ENCODE results near the gene SLFN5.
"Not testable (repeated sequence)": the region's sequence is repeated elsewhere in the genome, so short reads cannot be mapped to it uniquely, and the experiment has no call there.

SLFN5 gene

DNA sequence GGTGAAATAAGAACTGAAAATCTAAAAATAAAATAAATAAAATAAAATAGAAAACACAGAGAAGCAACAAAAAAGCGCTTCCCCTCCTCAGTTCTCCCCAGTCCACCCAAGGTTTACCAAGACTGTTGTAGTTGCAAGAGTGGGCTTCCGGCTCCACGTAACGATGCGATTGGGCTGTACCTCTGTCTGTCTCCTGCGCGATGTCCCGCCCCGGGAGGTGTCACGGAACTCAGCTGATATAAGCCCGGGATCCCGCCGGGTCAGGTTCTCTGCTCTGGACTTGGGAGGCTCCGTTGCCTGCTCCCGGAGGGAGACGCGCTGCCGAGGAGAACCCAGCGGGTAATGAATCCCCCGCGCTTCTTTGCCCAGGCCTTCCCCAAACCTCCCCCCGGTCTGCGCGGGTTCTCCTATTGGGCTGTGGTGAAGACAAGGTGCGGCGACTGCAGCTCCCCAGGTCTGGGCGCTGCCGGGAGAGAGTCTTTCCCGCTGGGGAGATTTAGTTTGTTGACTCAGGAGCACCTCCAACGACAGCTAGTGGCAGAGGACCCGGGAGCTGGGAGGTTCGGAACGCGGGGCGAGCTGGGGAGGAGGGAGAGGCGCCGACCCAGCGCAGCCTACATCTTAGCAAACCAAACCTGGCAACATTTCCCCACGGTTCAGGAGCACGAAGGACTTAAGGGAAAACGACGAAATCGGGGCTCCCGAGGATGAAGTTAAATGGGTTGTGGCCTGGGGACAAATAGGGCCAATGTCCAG, at the start of gene SLFN5:
Gene SLFN5 (plus strand): TSS at position 268 of the 756 bp plus-strand sequence. CDS start 15,619 bp downstream, outside the sequence.
- DNase-seq: peak in 1 of 2 experiments; percentile 63

DNA sequence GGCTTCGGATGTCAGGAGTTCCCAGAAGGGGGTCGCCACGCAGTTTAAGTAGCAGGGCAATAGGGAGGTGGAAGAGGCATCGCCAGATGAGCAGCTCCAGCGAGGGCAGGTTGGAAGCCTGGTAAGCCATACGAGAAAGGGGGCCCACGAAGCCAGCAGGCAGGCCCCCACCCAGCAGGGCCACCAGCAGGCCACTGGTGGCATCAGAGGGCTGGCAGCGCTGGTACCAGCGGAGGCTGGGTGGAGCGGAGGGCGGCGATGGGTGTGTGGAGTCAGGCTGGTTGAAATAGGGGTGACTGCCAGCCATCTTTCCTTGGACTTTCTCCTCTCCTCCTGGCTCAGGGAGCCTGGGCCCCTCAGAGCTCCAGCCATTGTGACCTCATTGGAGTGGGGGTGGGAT, 48.9 kb upstream of the SLFN5 start, which contains the start of gene SLC35G3:
Gene SLC35G3 (minus strand): TSS at position 393 of the 400 bp plus-strand sequence. CDS start 86 bp downstream, at position 307.
- not testable (repeated sequence) for DNase-seq

DNA sequence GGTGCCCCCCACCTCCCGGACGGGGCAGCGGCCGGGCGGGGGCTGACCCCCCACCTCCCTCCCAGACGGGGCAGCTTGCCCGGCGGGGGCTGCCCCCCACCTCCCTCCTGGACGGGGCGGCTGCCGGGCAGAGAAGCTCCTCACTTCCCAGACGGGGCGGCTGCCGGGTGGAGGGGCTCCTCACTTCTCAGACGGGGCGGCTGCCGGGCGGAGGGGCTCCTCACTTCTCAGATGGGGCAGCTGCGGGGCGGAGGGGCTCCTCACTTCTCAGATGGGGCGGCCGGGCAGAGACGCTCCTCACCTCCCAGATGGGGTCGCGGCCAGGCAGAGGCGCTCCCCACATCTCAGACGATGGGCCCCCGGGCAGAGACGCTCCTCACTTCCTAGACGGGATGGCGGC, 47.8 kb upstream of the SLFN5 start:
- not testable (repeated sequence) for DNase-seq

DNA sequence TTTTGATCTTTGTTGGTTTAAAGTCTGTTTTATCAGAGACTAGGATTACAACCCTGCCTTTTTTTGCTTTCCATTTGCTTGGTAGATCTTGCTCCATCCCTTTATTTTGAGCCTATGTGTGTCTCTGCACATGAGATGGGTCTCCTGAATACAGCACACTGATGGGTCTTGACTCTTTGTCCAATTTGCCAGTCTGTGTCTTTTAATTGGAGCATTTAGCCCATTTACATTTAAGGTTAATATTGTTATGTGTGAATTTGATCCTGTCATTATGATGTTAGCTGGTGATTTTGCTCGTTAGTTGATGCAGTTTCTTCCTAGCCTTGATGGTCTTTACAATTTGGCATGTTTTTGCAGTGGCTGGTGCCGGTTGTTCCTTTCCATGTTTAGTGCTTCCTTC, 40.3 kb upstream of the SLFN5 start:
- not testable (repeated sequence) for DNase-seq

DNA sequence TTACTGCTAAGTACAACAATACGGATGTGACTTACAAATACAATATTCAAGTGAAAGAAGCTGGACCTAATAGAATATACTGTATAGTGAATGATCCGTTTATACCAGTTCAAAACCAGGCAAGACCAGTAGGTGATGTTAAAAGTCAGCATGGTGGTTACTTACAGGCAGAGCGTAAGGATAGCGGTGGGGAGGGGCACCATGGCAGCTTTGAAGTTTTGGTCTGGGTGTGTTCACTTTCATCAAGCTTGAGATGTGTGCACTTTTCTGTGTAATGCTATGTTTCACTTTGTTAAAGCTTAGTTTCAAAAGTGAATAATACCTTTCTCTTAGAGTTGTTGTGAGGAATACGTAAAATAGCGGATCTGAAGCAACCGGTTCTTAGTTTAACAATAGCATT, 32.1 kb upstream of the SLFN5 start:
- DNase-seq: no peak

DNA sequence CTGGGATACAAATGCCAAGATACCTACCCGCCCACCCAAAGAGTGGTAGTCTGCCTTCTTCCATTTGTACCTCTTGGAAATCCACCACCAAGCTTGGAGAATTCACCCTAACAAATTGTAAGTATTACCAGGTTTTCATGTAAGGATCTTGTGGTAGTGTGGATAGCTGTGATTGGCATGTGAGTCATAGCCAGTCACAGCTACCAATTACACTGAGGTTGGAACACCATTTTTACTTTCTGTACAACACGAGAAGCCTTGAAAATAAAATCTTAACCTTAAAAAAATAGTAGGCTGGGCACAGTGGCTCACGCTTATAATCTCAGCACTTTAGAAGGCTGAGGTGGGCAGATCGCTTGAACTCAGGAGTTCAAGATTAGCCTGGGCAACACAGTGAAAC, 30.2 kb upstream of the SLFN5 start:
- no peak for DNase-seq

DNA sequence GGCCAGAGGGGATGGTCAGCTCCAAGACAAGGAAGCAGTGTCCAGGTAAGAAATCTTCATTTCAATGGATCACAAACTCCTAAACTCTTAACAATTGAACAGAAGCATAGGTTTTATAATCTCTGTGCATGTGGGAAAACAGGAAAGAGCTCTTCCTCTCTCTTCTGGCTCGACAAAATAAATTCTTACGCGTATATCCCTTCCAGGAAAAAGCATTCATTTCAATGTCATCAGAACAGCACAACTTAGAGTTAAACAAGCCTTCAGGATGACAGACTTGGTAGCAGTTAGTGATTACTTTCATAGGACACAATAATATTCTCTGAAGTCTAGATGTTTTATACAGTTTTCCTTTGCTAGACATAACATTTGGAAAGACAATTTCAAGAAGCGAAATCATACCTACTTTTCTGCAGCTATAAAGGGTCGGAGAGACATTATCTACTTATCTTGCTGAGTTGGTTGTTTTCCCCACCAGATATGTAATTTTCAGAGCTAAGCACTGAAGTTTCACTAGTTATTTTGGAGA, 29.4 kb upstream of the SLFN5 start:
- no peak for DNase-seq

DNA sequence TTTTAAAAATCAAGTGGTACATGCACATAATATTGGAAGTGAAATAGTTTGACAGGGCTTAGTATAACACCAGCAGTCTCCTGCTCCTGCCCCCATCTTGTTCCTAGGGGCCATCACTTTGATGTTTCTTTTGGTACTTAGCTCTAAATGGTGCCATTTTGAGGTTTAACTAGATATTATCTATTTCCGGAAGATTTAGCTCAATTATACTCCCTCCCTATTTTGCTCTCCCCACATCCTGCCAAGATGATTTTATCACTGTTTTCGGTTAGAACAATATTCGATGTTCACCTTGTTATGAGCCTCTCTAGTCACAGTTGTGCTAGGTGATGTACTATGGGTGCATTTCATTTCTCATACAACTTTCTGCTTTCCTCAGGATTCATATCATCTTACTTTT, 28.7 kb upstream of the SLFN5 start:
- DNase-seq: no peak

DNA sequence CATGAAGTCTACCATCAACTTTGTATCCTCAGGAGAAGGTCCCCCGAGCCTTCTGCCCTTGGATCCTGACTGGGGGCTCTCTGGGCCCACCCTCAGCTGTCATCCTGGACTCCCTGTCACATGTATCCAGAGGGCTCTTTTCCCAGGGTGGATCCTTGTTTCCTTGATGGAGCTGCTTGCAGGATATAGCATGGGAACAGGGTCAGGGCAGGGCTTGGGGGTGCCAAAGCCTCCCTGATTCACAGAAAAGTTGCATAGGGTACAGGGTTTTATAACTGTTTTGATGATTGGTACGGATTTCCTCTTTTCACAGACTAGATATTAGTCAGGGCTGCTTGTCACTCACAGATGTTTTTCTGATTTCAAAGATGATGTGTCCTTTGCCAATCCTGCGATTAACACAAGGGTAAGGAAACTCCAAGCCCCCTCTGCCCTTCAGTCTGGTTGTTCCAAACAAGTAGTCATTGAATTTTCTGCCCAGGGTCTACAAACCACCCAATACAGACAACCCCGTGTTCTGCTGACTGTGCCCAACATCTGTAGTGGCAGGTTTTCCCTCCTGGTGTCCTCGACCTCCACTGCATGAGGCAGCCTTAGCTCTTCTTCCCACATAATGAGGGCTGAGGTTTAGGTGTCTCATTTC, 28.1 kb upstream of the SLFN5 start:
- DNase-seq: no peak

DNA sequence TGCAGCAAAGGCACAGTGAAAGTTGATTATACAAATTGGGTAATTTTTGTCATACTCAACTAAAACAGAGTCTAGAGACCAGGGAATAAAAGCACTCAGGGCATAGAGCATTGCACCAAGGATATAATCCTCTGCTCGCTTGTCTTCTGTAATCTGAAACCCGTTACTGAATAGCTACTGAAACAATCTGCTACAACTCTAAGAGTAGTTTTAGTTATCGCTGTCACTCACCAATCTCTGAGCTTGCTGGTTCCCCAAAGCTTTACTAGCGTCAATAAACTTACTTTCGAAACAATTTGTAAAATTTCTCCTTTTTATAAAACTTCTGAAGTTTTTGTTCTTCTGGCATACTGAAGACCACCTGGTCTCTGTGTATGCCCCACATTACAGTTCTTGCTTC, 25.8 kb upstream of the SLFN5 start:
- no peak for DNase-seq

DNA sequence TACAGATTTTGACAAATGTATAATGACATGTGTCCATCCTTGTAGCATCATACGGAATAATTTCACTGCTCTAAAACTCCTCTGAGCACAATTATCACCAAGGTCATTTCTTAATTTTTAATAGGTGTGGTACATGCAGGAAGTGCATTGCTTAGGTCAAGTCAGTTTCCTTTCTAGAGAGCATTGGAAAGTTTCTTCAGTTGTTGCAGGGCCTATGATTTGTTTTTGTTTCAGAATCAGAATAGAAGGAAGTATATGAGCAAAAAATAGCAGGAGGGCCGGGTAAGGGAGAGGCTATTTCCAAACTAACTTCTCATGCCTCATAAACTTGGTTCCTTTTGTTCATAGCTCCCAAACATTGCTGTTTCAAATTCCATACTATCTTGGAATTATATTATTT, 24.0 kb upstream of the SLFN5 start:
- no peak for DNase-seq

DNA sequence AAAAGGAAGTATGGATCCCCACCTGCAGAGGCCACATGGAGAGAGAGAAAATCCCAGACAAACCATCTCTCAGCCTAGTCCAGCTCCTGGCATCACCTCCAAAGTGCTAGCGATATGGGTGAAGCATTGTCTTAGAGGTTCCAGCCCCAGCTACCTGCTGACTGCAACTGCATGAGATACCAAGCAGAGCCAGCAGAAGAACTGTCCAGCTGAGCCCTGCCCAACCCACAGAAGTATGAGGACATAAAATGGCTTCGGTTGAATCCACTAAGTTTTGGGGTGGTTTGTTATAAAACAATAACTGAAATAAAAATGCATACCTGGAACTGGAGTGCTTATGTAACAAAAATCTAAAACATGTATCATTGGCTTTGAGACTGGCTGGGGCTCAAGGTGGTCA, 20.4 kb upstream of the SLFN5 start:
- DNase-seq: no peak

DNA sequence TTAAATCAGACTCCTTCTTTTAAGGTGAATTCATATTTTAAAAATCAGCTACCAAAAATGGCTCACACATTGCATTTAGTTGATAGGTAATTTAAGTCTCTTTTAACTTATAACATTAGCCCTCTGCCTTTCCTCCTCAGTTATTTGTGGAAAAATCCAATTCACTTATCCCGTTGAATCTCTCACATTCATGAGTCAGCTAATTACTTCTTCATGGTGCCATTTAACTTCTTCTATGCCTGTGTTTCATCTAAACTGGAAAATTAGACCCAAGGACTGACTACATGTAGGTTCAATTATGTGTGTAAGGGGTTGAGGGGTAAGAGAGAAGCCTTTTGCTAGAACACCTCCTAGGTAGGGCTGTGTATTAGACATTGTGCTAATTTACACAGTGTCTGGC, 18.4 kb upstream of the SLFN5 start:
- DNase-seq: no peak

DNA sequence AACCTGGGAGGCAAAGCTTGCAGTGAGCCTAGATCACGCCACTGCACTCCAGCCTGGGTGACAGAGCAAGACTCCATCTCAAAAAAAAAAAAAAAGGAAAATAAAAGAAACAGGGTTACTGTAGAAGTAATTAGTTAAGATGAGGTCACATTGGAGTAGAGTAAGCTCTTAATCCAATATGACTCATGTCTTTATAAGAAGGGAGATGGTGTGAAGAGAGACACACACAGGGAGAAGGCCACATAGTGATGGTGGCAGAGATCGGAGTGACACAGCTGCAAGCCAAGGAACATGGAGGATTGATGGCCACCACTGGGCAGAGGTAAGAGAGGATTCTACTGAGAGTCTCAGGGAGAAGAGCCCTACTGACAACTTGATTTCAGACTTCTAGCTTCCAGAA, 15.3 kb upstream of the SLFN5 start:
- DNase-seq: no peak

DNA sequence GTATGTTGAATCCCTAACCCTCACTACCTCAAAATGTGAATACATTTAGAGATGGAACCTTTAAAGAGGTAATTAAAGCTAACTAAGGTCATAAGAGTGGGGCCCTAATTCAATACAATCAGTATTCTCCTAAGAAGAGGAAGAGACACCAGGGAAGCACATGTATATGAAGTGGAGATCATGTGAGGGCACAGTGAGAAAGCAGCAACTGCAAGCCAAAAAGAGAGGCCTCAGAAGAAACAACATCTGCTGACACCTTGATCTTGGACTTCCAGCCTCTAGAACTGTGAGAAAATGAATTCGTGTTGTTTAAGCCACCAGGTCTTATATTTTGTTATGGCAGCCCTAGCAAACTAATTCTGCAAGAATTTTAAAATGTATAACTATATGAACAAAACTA, 13.2 kb upstream of the SLFN5 start:
- no peak for DNase-seq

DNA sequence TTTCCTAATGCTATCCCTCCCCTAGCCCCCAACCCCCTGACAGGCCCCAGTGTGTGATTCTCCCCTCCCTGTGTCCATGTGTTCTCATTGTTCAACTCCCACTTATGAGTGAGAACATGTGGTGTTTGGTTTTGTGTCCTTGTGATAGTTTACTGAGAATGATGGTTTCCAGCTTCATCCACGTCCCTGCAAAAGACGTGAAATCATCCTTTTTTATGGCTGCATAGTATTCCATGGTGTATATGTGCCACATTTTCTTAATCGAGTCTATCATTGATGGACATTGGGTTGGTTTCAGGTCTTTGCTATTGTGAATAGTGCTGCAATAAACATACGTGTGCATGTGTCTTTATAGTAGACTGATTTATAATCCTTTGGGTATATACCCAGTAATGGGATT, 8.6 kb upstream of the SLFN5 start:
- not testable (repeated sequence) for DNase-seq

DNA sequence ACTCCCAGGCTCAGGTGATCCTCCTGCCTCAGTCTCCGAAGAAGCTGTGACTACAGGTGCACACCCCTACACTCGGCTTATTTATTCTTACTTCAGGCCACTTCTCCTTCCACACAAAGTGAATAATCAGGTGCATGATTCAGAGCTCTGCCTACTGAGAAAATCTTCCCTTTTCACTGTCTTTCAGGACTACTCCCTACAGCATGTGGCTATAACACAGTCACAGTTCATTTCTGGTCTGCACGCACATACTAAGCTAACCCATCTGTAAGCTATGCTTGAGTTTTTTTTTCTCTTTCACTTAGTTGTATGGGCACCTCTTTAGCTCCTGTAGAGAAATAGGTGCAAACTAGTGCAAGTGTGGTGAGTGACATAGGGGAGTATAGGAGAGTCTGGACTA, 7.6 kb upstream of the SLFN5 start:
- no peak for DNase-seq

DNA sequence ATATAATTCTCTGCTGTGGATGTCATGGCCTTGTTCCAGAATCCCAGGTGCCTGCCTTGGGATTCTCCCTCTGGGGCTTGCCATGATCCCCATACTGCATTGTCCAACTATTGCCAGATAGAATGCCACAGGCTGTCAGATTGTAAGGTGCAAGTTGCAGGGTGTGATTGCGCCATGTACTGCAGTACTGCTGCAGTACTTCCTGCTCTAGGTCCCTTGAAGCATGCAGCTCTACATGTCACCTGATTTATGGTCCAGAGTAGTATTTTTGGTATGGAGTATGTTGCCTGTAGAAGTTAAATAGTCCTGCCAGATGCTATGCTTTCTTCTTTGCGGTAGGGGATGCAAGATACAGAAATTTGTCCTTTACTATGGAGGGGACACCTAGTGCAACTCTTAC, 7.0 kb upstream of the SLFN5 start:
- DNase-seq: no peak

DNA sequence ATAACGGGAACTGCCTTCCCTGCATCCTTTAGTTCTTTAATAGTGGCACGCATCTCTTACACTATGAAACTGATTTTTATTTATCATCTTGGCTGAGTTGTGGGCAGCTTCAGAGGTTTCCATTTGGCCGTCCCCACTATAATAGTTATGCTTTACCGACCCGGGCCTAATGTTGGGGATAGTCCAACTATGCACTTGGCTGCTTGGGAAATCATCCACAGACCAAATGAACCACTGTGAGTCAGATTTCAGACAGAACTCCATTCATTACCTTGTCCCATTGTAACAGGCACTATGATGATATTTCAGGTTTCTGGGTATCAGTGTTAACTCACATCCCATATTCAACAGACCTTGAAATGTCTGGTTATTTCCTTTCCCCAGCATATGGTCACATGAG, 6.1 kb upstream of the SLFN5 start:
- no peak for DNase-seq

DNA sequence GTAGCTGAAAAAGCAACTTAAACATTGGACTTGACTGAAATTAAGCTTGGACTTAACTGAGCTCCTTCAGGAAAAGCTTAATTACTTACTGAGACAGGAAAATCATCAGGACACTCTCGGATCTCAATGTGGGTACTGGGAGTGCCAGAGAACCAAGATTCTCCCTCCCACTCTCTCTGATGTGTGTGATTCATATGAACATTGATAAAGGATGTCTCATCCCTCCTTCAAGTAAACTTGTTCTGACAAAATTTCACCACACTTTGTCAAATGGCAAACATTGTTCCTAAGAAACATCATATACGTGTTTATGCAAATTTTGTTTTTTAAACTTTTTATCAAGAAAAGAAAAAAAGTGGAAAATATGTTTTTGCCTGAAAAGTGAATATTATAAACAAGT, 4.1 kb upstream of the SLFN5 start:
- no peak for DNase-seq

DNA sequence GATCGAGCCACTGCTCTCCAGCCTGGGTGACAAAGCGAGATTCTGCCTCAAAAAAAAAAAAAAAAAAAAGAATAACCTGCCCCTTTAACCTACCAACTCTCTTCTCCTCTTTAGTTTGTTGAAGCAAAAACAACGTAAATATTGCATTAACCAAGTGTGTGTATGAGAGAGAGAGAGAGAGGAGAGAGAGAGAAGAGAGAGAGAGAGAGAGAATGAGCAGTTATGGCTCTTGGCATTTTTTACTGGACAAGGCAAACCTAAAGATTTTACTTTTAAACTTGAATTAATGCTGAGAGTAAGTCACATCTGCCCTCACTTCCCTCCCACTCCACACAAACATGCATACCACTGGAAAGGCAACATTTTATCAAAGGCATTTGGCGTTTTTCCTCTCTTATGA, 3.0 kb upstream of the SLFN5 start:
- no peak for DNase-seq

DNA sequence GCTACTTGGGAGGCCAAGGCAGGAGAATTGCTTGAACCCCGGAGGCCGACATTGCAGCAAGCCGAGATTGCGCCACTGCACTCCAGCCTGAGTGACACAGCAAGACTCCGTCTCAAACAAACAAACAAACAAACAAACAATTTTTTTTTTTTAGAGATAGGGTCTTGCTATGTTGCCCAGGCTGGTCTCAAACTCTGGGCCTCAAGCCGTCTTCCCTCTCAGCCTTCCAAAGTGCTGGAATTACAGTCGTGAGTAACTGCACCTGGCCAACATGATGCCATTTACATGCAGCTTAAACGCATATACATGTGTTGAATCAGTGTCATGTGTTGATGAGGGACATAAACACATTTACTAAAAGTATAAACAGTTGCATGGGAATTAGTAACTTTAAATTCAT, 2.0 kb upstream of the SLFN5 start:
- DNase-seq: no peak

DNA sequence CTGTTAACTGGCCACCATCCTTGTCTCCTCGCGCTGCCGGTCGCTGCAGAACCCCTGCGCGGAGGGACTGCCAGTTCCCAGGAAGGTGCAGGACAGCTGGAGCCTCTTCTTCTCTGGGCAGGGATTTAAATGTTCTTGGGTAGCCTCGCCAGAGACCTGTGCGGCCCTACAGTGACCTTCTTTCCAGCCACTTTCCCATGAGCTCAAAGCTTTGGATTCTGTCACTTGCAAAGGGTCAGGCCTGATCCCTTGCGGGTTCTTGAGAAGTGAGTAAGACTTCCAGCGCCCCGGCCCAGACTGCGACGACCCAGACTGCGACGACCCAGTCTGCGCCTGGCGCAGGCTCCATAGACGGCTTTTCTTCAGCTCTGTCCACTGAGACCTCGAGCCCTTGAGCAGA, 1.4 kb upstream of the SLFN5 start:
- DNase-seq: no peak

DNA sequence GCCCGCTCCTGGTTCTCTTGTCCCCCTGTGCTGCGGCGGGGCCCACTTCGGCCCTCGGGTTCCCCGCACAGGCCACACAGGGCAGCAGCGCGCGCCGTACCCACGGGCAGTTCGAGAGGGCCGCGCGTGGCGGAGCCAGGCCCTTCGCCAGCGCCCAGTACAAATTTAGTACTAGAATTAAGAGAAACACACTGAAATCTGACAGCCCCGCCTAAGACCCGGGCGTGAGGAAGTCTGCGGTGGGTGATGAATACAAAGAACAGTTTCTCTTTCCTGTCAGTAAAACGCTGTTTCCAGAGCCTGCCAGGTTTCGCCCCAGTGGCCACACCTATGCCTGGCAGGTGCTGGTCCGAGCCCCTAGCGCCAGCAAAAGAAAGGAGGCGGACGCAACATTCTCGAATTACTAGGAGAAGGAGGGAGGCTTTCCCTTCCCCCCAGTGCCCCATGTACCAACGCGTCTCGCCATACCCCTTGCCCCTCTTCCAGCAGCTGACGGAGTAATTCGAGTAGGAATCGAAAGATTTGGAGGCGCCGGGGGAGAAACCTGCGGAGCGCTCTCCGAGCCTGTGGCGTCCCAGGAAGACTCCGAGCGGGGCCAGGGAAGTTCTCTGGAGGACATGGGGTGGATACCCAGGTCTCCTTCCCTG, 591 bp upstream of the SLFN5 start:
- DNase-seq: peak in 1 of 2 experiments; percentile 4
